Measurements from ENCODE around the gene MESP2. TPM values are rescaled to one million over a fixed set of nuclear protein-coding genes. Genes with fewer than 3 reads are reported as not detected.
A peak's percentile ranks its signal among the peaks of the same experiment; 100 is the strongest.

Gene MESP2
- total RNA-seq, 1 experiment from 2014 or later = 0.28 TPM

GRCh38 chr15:89780601-89781000, 4.5 kb downstream of the MESP2 start:
- H3K27me3 Mint-ChIP-seq (ENCODE audit: low read depth) = peaks cover 63% of the 10 kb centered on the region
- WGBS (ENCODE audit: extremely low coverage, insufficient read length, low lambda C conversion rate) = no CpG with 5 or more reads among the region's 6 CpGs
- no peak for DNase-seq

More at GRCh38 chr15:89780601-89781000, 4.5 kb downstream of the MESP2 start:
- no peak overlapping the region for H4K8ac ChIP-seq (replicated peaks; ENCODE audit: insufficient read length, low read depth, low read length)
- peaks cover 6% of the 10 kb centered on the region for H3K4me1 ChIP-seq (ENCODE audit: insufficient read depth, low read length)
- Mint-ChIP-seq H3K4me1 (peaks cover 21 to 27% of the 10 kb centered on the region in 2 experiments), H3K4me3 (no peak overlapping the region), H3K9me3 (no peaks in the 10 kb centered on the region), H3K27ac (no peak overlapping the region), H3K36me3 (ENCODE audit: insufficient read depth in 1 of 3, low read depth in 3 of 3) (no peaks in the 10 kb centered on the region)
- no peak overlapping the region for H3K14ac ChIP-seq (ENCODE audit: insufficient read depth, low read length)
- H2BK5ac ChIP-seq (ENCODE audit: insufficient read length, low read length) = no peak overlapping the region
- H3K56ac ChIP-seq (ENCODE audit: insufficient read length, low read depth, low read length) = no peak overlapping the region
- no peaks in the 10 kb centered on the region for H3K9me3 ChIP-seq (ENCODE audit: control insufficient read depth, low read depth, low read length)
- no peak overlapping the region for H3K23ac ChIP-seq (ENCODE audit: insufficient read length, low read depth, low read length)
- no peak overlapping the region for H3T11ph ChIP-seq (ENCODE audit: low read length)
- no peaks in the 10 kb centered on the region for H3K79me2 ChIP-seq (ENCODE audit: insufficient read depth, low read length)
- H4K20me1 ChIP-seq (ENCODE audit: control insufficient read depth, insufficient read depth, insufficient read length) = no peaks in the 10 kb centered on the region
- no peaks in the 10 kb centered on the region for H3K79me1 ChIP-seq (ENCODE audit: insufficient read depth, low read depth, low read length, poor library complexity, severe bottlenecking)
- no peak overlapping the region for H2BK12ac ChIP-seq (ENCODE audit: insufficient read length, low read depth, low read length)
- H4K91ac ChIP-seq (ENCODE audit: insufficient read length, low read depth, low read length) = peak overlapping the region; percentile 31
- H2BK20ac ChIP-seq (ENCODE audit: low read depth, low read length, poor library complexity, severe bottlenecking) = no peak overlapping the region
- no peak overlapping the region for H4K5ac ChIP-seq (ENCODE audit: insufficient read length, low read depth, low read length)
- H2AK5ac ChIP-seq (ENCODE audit: insufficient read length, low read length) = no peak overlapping the region
- H3K4ac ChIP-seq (ENCODE audit: low read depth, low read length) = no peak overlapping the region
- H3K9ac ChIP-seq (ENCODE audit: extremely low read depth, insufficient read length, low read length) = no peak overlapping the region
- TF ChIP-seq, protein P1, sequence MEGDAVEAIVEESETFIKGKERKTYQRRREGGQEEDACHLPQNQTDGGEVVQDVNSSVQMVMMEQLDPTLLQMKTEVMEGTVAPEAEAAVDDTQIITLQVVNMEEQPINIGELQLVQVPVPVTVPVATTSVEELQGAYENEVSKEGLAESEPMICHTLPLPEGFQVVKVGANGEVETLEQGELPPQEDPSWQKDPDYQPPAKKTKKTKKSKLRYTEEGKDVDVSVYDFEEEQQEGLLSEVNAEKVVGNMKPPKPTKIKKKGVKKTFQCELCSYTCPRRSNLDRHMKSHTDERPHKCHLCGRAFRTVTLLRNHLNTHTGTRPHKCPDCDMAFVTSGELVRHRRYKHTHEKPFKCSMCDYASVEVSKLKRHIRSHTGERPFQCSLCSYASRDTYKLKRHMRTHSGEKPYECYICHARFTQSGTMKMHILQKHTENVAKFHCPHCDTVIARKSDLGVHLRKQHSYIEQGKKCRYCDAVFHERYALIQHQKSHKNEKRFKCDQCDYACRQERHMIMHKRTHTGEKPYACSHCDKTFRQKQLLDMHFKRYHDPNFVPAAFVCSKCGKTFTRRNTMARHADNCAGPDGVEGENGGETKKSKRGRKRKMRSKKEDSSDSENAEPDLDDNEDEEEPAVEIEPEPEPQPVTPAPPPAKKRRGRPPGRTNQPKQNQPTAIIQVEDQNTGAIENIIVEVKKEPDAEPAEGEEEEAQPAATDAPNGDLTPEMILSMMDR (conservative IDR thresholded peaks at IDR 0.05) = no peak
- peaks cover 5% of the 10 kb centered on the region; the same call in 1 of the 2 replicates for H3K27me3 ChIP-seq (ENCODE audit: insufficient read depth, low read length)
- no peak overlapping the region for H2AFZ ChIP-seq (ENCODE audit: low read length)
- no peak overlapping the region for H3K27ac ChIP-seq (ENCODE audit: insufficient read length, low read depth, low read length)
- H2BK120ac ChIP-seq (ENCODE audit: low read depth, low read length, poor library complexity, severe bottlenecking) = no peak overlapping the region
- H3K23me2 ChIP-seq (ENCODE audit: insufficient read length, low read depth, low read length, poor library complexity, severe bottlenecking) = peaks cover 4% of the 10 kb centered on the region
- H2BK15ac ChIP-seq (ENCODE audit: low read depth, low read length) = no peak overlapping the region
- H3K4me2 ChIP-seq (ENCODE audit: insufficient read depth, insufficient read length, low read length) = no peak overlapping the region
- no peak overlapping the region for H3K18ac ChIP-seq (ENCODE audit: insufficient read length, low read depth, low read length)
